ENCODE results near the gene GMFB. TPM values are rescaled to one million over a fixed set of nuclear protein-coding genes. Genes with fewer than 3 reads are reported as not detected.

The GMFB gene
- total and polyA plus RNA-seq, 4 donors: 72.8 to 223 (median 104) TPM

- Histone ChIP-seq H3K4me1 (ENCODE audit: control insufficient read depth, insufficient read depth, low read length) (peaks cover 3% of the 10 kb centered on the region), H3K27ac (ENCODE audit: low read depth, low read length) (no peak overlapping the region), H3K27me3 (ENCODE audit: control insufficient read depth, insufficient read depth, low read length) (no peaks in the 10 kb centered on the region), H3K4me3 (ENCODE audit: low read depth, low read length) (no peak overlapping the region), H3K36me3 (ENCODE audit: control insufficient read depth, insufficient read depth, low read length) (peaks cover 16% of the 10 kb centered on the region), H3K9me3 (ENCODE audit: control insufficient read depth, insufficient read depth, low read length) (no peaks in the 10 kb centered on the region)
- no peak for DNase-seq (ENCODE audit: low read depth in 4 of 6, low spot score in 6 of 6)
- WGBS (ENCODE audit: insufficient coverage): no CpG with 5 or more reads among the region's 4 CpGs
These were observed 35.6 kb upstream of the GMFB start for GRCh38 chr14:54524410-54524809.

- Histone ChIP-seq H3K27ac (ENCODE audit: low read depth, low read length) (no peak overlapping the region), H3K9me3 (ENCODE audit: control insufficient read depth, insufficient read depth, low read length) (no peaks in the 10 kb centered on the region), H3K36me3 (ENCODE audit: control insufficient read depth, insufficient read depth, low read length) (no peaks in the 10 kb centered on the region), H3K4me3 (ENCODE audit: low read depth, low read length) (no peak overlapping the region), H3K4me1 (ENCODE audit: control insufficient read depth, insufficient read depth, low read length) (no peaks in the 10 kb centered on the region), H3K27me3 (ENCODE audit: control insufficient read depth, insufficient read depth, low read length) (no peaks in the 10 kb centered on the region)
- DNase-seq (ENCODE audit: low read depth in 4 of 6, low spot score in 6 of 6): no peak
- no CpG with 5 or more reads among the region's 1 CpG for WGBS (ENCODE audit: insufficient coverage)
These were observed 27.9 kb upstream of the GMFB start for GRCh38 chr14:54516709-54517108.

GRCh38 chr14:54515670-54516069 is 26.9 kb upstream of the GMFB start:
- Histone ChIP-seq H3K9me3 (ENCODE audit: control insufficient read depth, insufficient read depth, low read length) (no peaks in the 10 kb centered on the region), H3K27me3 (ENCODE audit: control insufficient read depth, insufficient read depth, low read length) (no peaks in the 10 kb centered on the region)
- WGBS (ENCODE audit: insufficient coverage): no CpG with 5 or more reads among the region's 1 CpG

GRCh38 chr14:54512393-54512792 is 23.6 kb upstream of the GMFB start:
- H3K27me3 ChIP-seq (ENCODE audit: control insufficient read depth, insufficient read depth, low read length): no peaks in the 10 kb centered on the region
- WGBS (ENCODE audit: insufficient coverage): no CpG with 5 or more reads among the region's 1 CpG
- H3K9me3 ChIP-seq (ENCODE audit: control insufficient read depth, insufficient read depth, low read length): no peaks in the 10 kb centered on the region
- H3K36me3 ChIP-seq (ENCODE audit: control insufficient read depth, insufficient read depth, low read length): no peaks in the 10 kb centered on the region
- no peak for DNase-seq (ENCODE audit: low read depth in 4 of 6, low spot score in 6 of 6)
- H3K27ac ChIP-seq (ENCODE audit: low read depth, low read length): peak overlapping the region; percentile 21
- no peaks in the 10 kb centered on the region for H3K4me1 ChIP-seq (ENCODE audit: control insufficient read depth, insufficient read depth, low read length)
- no peak overlapping the region for H3K4me3 ChIP-seq (ENCODE audit: low read depth, low read length)

More at GRCh38 chr14:54515670-54516069, 26.9 kb upstream of the GMFB start:
- Histone ChIP-seq H3K4me1 (ENCODE audit: control insufficient read depth, insufficient read depth, low read length) (no peaks in the 10 kb centered on the region), H3K4me3 (ENCODE audit: low read depth, low read length) (no peak overlapping the region), H3K36me3 (ENCODE audit: control insufficient read depth, insufficient read depth, low read length) (no peaks in the 10 kb centered on the region), H3K27ac (ENCODE audit: low read depth, low read length) (no peak overlapping the region)
- no peak for DNase-seq (ENCODE audit: low read depth in 4 of 6, low spot score in 6 of 6)

- H3K9me3 ChIP-seq (ENCODE audit: control insufficient read depth, insufficient read depth, low read length): no peaks in the 10 kb centered on the region
- peak; percentile 92 to 99 (median 97) for DNase-seq (ENCODE audit: low read depth in 4 of 6, low spot score in 6 of 6)
- no peaks in the 10 kb centered on the region for H3K27me3 ChIP-seq (ENCODE audit: control insufficient read depth, insufficient read depth, low read length)
- peak within 1 kb of the TSS; percentile 88 for H3K4me3 ChIP-seq (ENCODE audit: low read depth, low read length)
- WGBS (ENCODE audit: insufficient coverage): 0% methylated on average over 65 of the region's 66 CpGs
- H3K36me3 ChIP-seq (ENCODE audit: control insufficient read depth, insufficient read depth, low read length): no peaks in the 10 kb centered on the region
- peak within 1 kb of the TSS; percentile 58 for H3K27ac ChIP-seq (ENCODE audit: low read depth, low read length)
- no peaks in the 10 kb centered on the region for H3K4me1 ChIP-seq (ENCODE audit: control insufficient read depth, insufficient read depth, low read length)
These were observed 21.0 kb upstream of the GMFB start, which contains the start of gene CGRRF1 for GRCh38 chr14:54509546-54510501. TSS of gene CGRRF1 (plus strand) at chr14:54509906. CDS start at chr14:54509960, 54 bp downstream.

- no peaks in the 10 kb centered on the region for H3K9me3 ChIP-seq (ENCODE audit: control insufficient read depth, insufficient read depth, low read length)
- no peaks in the 10 kb centered on the region for H3K36me3 ChIP-seq (ENCODE audit: control insufficient read depth, insufficient read depth, low read length)
- H3K4me1 ChIP-seq (ENCODE audit: control insufficient read depth, insufficient read depth, low read length): no peaks in the 10 kb centered on the region
- no peak overlapping the region for H3K27ac ChIP-seq (ENCODE audit: low read depth, low read length)
- H3K27me3 ChIP-seq (ENCODE audit: control insufficient read depth, insufficient read depth, low read length): no peaks in the 10 kb centered on the region
- H3K4me3 ChIP-seq (ENCODE audit: low read depth, low read length): no peak overlapping the region
- DNase-seq (ENCODE audit: low read depth in 4 of 6, low spot score in 6 of 6): peak in 2 of 6 donors; percentile 29 to 53
- 100% methylated on average over 1 of the region's 3 CpGs for WGBS (ENCODE audit: insufficient coverage)
These were observed 14.7 kb upstream of the GMFB start for GRCh38 chr14:54503486-54503885.

- no peaks in the 10 kb centered on the region for H3K27me3 ChIP-seq (ENCODE audit: control insufficient read depth, insufficient read depth, low read length)
- DNase-seq (ENCODE audit: low read depth in 4 of 6, low spot score in 6 of 6): no peak
- H3K27ac ChIP-seq (ENCODE audit: low read depth, low read length): no peak overlapping the region
- H3K9me3 ChIP-seq (ENCODE audit: control insufficient read depth, insufficient read depth, low read length): no peaks in the 10 kb centered on the region
- H3K4me1 ChIP-seq (ENCODE audit: control insufficient read depth, insufficient read depth, low read length): no peaks in the 10 kb centered on the region
- H3K36me3 ChIP-seq (ENCODE audit: control insufficient read depth, insufficient read depth, low read length): no peaks in the 10 kb centered on the region
- H3K4me3 ChIP-seq (ENCODE audit: low read depth, low read length): no peak overlapping the region
- WGBS (ENCODE audit: insufficient coverage): no CpG with 5 or more reads among the region's 2 CpGs
These were observed 13.8 kb upstream of the GMFB start for GRCh38 chr14:54502602-54503001.

GRCh38 chr14:54501480-54501879 is 12.7 kb upstream of the GMFB start:
- H3K4me1 ChIP-seq (ENCODE audit: control insufficient read depth, insufficient read depth, low read length): no peaks in the 10 kb centered on the region
- WGBS (ENCODE audit: insufficient coverage): 95% methylated on average over 2 of the region's 3 CpGs
- H3K9me3 ChIP-seq (ENCODE audit: control insufficient read depth, insufficient read depth, low read length): no peaks in the 10 kb centered on the region
- H3K27me3 ChIP-seq (ENCODE audit: control insufficient read depth, insufficient read depth, low read length): no peaks in the 10 kb centered on the region
- H3K4me3 ChIP-seq (ENCODE audit: low read depth, low read length): no peak overlapping the region
- DNase-seq (ENCODE audit: low read depth in 4 of 6, low spot score in 6 of 6): no peak
- H3K27ac ChIP-seq (ENCODE audit: low read depth, low read length): no peak overlapping the region
- H3K36me3 ChIP-seq (ENCODE audit: control insufficient read depth, insufficient read depth, low read length): no peaks in the 10 kb centered on the region

GRCh38 chr14:54500744-54501143 is 12.0 kb upstream of the GMFB start:
- no peak overlapping the region for H3K4me3 ChIP-seq (ENCODE audit: low read depth, low read length)

GRCh38 chr14:54498579-54498978 is 9.8 kb upstream of the GMFB start:
- Histone ChIP-seq H3K4me1 (ENCODE audit: control insufficient read depth, insufficient read depth, low read length) (no peaks in the 10 kb centered on the region), H3K4me3 (ENCODE audit: low read depth, low read length) (no peak overlapping the region), H3K9me3 (ENCODE audit: control insufficient read depth, insufficient read depth, low read length) (no peaks in the 10 kb centered on the region), H3K36me3 (ENCODE audit: control insufficient read depth, insufficient read depth, low read length) (no peaks in the 10 kb centered on the region), H3K27ac (ENCODE audit: low read depth, low read length) (no peak overlapping the region), H3K27me3 (ENCODE audit: control insufficient read depth, insufficient read depth, low read length) (no peaks in the 10 kb centered on the region)
- WGBS (ENCODE audit: insufficient coverage): 83% methylated on average over 6 of the region's 7 CpGs
- no peak for DNase-seq (ENCODE audit: low read depth in 4 of 6, low spot score in 6 of 6)

More at GRCh38 chr14:54500744-54501143, 12.0 kb upstream of the GMFB start:
- Histone ChIP-seq H3K27me3 (ENCODE audit: control insufficient read depth, insufficient read depth, low read length) (no peaks in the 10 kb centered on the region), H3K27ac (ENCODE audit: low read depth, low read length) (no peak overlapping the region), H3K36me3 (ENCODE audit: control insufficient read depth, insufficient read depth, low read length) (no peaks in the 10 kb centered on the region), H3K9me3 (ENCODE audit: control insufficient read depth, insufficient read depth, low read length) (no peaks in the 10 kb centered on the region), H3K4me1 (ENCODE audit: control insufficient read depth, insufficient read depth, low read length) (no peaks in the 10 kb centered on the region)
- WGBS (ENCODE audit: insufficient coverage): 94% methylated on average over 3 of the region's 3 CpGs
- DNase-seq (ENCODE audit: low read depth in 4 of 6, low spot score in 6 of 6): no peak
